Osteocyte (in vitro differentiated cells): ENCODE measurements around the gene EIF5A. TPM values are rescaled to one million over a fixed set of nuclear protein-coding genes. Genes with fewer than 3 reads are reported as not detected.

ENCODE experiments used
- DNase-seq: peaks from one replicate; pipeline ENCODE4 v3.0.0; 2021; ENCODE audit warnings: mixed read lengths; ENCODE audit not compliant: unreplicated experiment; ENCODE audit errors: extremely low spot score
- H3K27ac Mint-ChIP-seq: one replicate; pipeline ENCODE4 v1.8.0; 2021; ENCODE audit warnings: mild to moderate bottlenecking, mixed read lengths; ENCODE audit not compliant: unreplicated experiment
- H3K27me3 Mint-ChIP-seq: one replicate; pipeline ENCODE4 v1.8.0; 2021; ENCODE audit warnings: mixed read lengths; ENCODE audit not compliant: unreplicated experiment
- H3K36me3 Mint-ChIP-seq: one replicate; pipeline ENCODE4 v1.8.0; 2021; ENCODE audit warnings: mixed read lengths; ENCODE audit not compliant: unreplicated experiment
- H3K4me1 Mint-ChIP-seq: one replicate; pipeline ENCODE4 v1.8.0; 2021; ENCODE audit warnings: mixed read lengths; ENCODE audit not compliant: unreplicated experiment
- H3K4me3 Mint-ChIP-seq: one replicate; pipeline ENCODE4 v1.8.0; 2021; ENCODE audit warnings: mild to moderate bottlenecking, moderate library complexity, mixed read lengths; ENCODE audit not compliant: unreplicated experiment
- H3K9me3 Mint-ChIP-seq: one replicate; pipeline ENCODE4 v1.8.0; 2021; ENCODE audit warnings: mixed read lengths; ENCODE audit not compliant: unreplicated experiment
- total RNA-seq: library from RNA; stranded (reverse); gene quantifications from 2 replicates; pipeline ENCODE4 v1.2.1, GENCODE V29; 2021
- TF ChIP-seq, protein P1 (sequence below): fragments of 200-600 bp; sonication (generic); IDR thresholded peaks from 2 replicates; pipeline ENCODE4 v1.5.0; 2021; ENCODE audit warnings: antibody characterized with exemption, mild to moderate bottlenecking, moderate library complexity

Gene EIF5A
- total RNA-seq, 1 donor from 2014 or later = 352 TPM

DNA sequence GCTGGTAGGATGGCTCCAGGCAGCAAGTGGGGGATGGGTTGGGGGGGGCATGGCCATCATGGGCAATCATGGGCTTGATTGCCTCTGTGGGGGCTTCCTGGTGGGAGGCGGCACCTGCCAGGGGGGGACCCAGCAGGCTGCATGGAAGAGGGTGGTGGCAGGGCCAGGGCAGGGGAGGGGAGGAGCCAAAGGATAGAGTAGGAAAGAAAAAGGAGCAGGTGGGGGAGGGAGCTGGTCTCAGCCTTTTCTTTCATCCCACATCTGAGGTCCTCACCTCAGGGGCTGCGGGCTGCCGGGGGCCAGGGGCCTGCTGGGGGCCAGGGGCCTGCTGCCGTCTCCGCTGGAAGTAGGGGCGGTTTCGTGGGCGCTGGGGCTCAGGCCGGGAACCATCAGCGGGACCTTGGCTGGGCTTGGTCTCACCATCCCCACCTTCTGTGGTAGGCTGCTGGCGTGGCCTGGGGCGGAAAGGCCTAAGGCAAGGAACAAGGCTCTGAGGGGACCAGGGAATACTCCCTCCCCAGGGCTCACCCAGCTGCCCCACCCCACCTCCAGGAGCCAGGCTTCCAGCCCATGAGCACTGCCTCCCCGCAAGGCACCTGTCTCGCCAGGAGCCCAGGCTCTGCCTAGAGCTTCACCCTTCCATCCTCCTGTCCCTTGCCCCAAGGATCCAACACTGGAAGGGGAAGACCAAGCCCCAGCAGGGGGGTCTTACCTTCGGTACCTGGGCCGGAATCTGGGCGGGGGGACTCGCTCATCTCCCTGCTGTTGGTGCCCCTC lies 18.0 kb upstream of the EIF5A start:
- Mint-ChIP-seq H3K27ac (no peak overlapping the region), H3K9me3 (no peaks in the 10 kb centered on the region), H3K4me1 (peaks cover 8% of the 10 kb centered on the region), H3K4me3 (no peak overlapping the region), H3K27me3 (peaks cover 60% of the 10 kb centered on the region), H3K36me3 (no peaks in the 10 kb centered on the region)
- no peak for DNase-seq
- TF ChIP-seq, protein P1, sequence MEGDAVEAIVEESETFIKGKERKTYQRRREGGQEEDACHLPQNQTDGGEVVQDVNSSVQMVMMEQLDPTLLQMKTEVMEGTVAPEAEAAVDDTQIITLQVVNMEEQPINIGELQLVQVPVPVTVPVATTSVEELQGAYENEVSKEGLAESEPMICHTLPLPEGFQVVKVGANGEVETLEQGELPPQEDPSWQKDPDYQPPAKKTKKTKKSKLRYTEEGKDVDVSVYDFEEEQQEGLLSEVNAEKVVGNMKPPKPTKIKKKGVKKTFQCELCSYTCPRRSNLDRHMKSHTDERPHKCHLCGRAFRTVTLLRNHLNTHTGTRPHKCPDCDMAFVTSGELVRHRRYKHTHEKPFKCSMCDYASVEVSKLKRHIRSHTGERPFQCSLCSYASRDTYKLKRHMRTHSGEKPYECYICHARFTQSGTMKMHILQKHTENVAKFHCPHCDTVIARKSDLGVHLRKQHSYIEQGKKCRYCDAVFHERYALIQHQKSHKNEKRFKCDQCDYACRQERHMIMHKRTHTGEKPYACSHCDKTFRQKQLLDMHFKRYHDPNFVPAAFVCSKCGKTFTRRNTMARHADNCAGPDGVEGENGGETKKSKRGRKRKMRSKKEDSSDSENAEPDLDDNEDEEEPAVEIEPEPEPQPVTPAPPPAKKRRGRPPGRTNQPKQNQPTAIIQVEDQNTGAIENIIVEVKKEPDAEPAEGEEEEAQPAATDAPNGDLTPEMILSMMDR = no peak

- H3K9me3 Mint-ChIP-seq = no peaks in the 10 kb centered on the region
- DNase-seq = no peak
- no peak overlapping the region for H3K4me3 Mint-ChIP-seq
- no peak overlapping the region for H3K27ac Mint-ChIP-seq
- peaks cover 64% of the 10 kb centered on the region for H3K27me3 Mint-ChIP-seq
- TF ChIP-seq, protein P1 = no peak
- H3K4me1 Mint-ChIP-seq = peaks cover 11% of the 10 kb centered on the region
- H3K36me3 Mint-ChIP-seq = no peaks in the 10 kb centered on the region
Measured at GRCh38 chr17:7290166-7290565, 17.3 kb upstream of the EIF5A start.

DNA sequence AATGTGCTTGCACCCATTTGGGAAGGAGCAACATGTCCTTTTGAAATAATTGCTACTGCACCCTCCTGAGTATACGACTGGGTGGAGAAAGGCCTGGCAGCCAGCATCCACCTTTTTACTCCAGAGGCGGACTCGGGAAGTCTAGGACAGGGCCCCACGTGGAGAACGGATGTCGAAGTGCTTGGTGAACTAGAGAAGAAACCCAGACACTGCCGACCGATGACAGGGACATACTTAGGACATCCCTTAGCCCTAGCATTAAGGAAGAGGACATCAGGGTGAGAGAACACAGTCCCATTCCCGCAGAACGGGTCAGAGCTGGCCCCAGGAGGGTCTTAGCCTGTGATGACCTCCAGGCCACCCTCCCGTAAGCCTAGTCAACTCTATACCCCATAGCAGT lies 16.7 kb upstream of the EIF5A start:
- peaks cover 14% of the 10 kb centered on the region for H3K4me1 Mint-ChIP-seq
- DNase-seq = no peak
- H3K9me3 Mint-ChIP-seq = no peaks in the 10 kb centered on the region
- no peak overlapping the region for H3K27ac Mint-ChIP-seq
- H3K36me3 Mint-ChIP-seq = no peaks in the 10 kb centered on the region
- TF ChIP-seq, protein P1 = no peak
- H3K27me3 Mint-ChIP-seq = peaks cover 67% of the 10 kb centered on the region
- H3K4me3 Mint-ChIP-seq = no peak overlapping the region

DNA sequence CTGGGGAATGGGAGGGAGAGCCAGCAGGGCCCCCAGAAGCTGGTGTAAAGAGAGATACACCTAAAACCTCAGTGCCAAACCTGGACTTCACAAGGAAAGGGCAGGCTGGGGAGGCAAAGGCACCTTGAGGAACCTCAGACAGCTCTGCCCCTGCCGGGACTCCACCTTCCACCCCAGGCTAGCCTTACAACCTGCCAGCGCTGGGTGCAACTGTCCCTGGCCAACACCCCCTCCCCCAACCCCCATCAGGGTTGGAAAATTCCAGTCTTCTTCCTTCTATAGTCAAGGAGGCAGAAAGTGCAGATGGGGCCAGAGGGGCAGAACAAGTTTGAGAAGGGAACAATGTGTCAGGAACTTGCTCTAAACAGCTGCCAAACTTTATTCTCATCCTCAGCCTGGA lies 15.2 kb upstream of the EIF5A start:
- DNase-seq = no peak
- Mint-ChIP-seq H3K36me3 (no peaks in the 10 kb centered on the region), H3K9me3 (no peaks in the 10 kb centered on the region), H3K4me1 (peaks cover 24% of the 10 kb centered on the region), H3K27ac (no peak overlapping the region), H3K4me3 (no peak overlapping the region), H3K27me3 (peaks cover 58% of the 10 kb centered on the region)
- TF ChIP-seq, protein P1 = no peak

GRCh38 chr17:7292729-7293128 lies 14.7 kb upstream of the EIF5A start:
- Mint-ChIP-seq H3K4me3 (no peak overlapping the region), H3K36me3 (no peaks in the 10 kb centered on the region), H3K27ac (no peak overlapping the region), H3K27me3 (peaks cover 54% of the 10 kb centered on the region), H3K4me1 (peaks cover 24% of the 10 kb centered on the region), H3K9me3 (no peaks in the 10 kb centered on the region)
- TF ChIP-seq, protein P1 = no peak
- DNase-seq = no peak
